ENCODE measurements around the gene CDK5.

- no peak for TF ChIP-seq CTCF (IDR thresholded peaks at IDR 0.05; ENCODE audit: low read length)
- no peak for TF ChIP-seq EZH2 (IDR thresholded peaks at IDR 0.05; ENCODE audit: borderline replicate concordance, low read length)
These were observed 42.7 kb downstream of the CDK5 start for GRCh38 chr7:151014950-151015349.
